ENCODE results near the gene TAF13. TPM values are rescaled to one million over a fixed set of nuclear protein-coding genes. Genes with fewer than 3 reads are reported as not detected.

The TAF13 gene
- total and polyA plus RNA-seq, 2 of the 4 experiments (the other 2 are of a cell fraction): 13.1 to 42.5 TPM

DNA sequence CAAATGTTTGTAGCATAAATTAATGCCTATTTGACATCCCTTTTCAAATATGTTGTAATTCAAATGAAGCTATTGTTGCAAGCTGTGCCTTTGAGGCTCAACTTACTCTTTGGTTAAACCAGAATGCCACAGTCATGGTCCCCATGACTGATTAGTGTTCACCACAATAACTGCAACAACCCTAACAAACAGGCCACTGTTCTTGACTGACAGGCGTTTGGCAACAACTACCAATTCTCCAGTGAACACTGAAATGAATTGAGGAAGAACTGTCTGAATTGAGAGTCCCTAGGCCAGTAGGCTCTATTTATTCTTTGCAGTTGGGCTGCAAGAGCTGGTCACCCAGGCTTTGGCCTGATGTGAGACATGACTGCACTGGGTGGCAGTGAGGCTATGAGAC is 8.1 kb upstream of the TAF13 start:
- no peaks in the 10 kb centered on the region for H3K36me3 ChIP-seq (ENCODE audit: control insufficient read depth, insufficient read depth, low read length)
- no peak overlapping the region for H3K9ac ChIP-seq (ENCODE audit: low read depth, low read length)
- H2AFZ ChIP-seq (replicated peaks; ENCODE audit: low read length, poor library complexity): no peak overlapping the region
- DNase-seq (no peak), ATAC-seq (ENCODE audit: low read depth) (no peak)
- H3K9me1 ChIP-seq (ENCODE audit: insufficient read depth, low read length): no peaks in the 10 kb centered on the region
- BruUV-seq (replicated peaks): no TSS peak
- no peak overlapping the region for H3K4me3 ChIP-seq (ENCODE audit: insufficient read depth, low read depth, low read length)
- no peak overlapping the region for H4K5ac ChIP-seq (ENCODE audit: low read depth, low read length)
- no peak overlapping the region for H2BK15ac ChIP-seq (ENCODE audit: low read depth, low read length)
- H3K9me3 ChIP-seq (ENCODE audit: control insufficient read depth, insufficient read depth, low read length): no peaks in the 10 kb centered on the region
- no peak overlapping the region for H3K18ac ChIP-seq (ENCODE audit: low read depth, low read length)
- no peak overlapping the region for H2AK5ac ChIP-seq (ENCODE audit: low read depth, low read length)
- no CpG with 5 or more reads among the region's 1 CpG for WGBS, 2 experiments (ENCODE audit: extremely low coverage in 2 of 2, insufficient read length in 1 of 2)
- H2BK5ac ChIP-seq (ENCODE audit: low read depth, low read length, poor library complexity, severe bottlenecking): no peak overlapping the region
- no peak overlapping the region for H4K8ac ChIP-seq (ENCODE audit: low read depth in 2 of 2, low read length in 2 of 2)
- TF ChIP-seq CHD1 (IDR thresholded peaks at IDR 0.05; ENCODE audit: low read depth, low read length) (no peak), MXI1 (IDR thresholded peaks at IDR 0.05; ENCODE audit: borderline replicate concordance, low read depth, low read length) (no peak), SMC3 (IDR thresholded peaks at IDR 0.05; ENCODE audit: low read depth, low read length) (no peak), CTCF (conservative IDR thresholded peaks at IDR 0.05; ENCODE audit: low read depth, low read length) (no peak), RFX5 (IDR thresholded peaks at IDR 0.05; ENCODE audit: low read depth, low read length) (no peak), POLR2A (IDR thresholded peaks at IDR 0.05; ENCODE audit: low read depth, low read length) (no peak), ELK1 (IDR thresholded peaks at IDR 0.05; ENCODE audit: borderline replicate concordance, low read depth, low read length) (no peak), NFE2L2 (IDR thresholded peaks at IDR 0.05; ENCODE audit: low read depth, low read length) (no peak), USF2 (IDR thresholded peaks at IDR 0.05; ENCODE audit: low read depth, low read length) (no peak), MAFK (IDR thresholded peaks at IDR 0.05; ENCODE audit: low read depth, low read length) (no peak), RCOR1 (IDR thresholded peaks at IDR 0.05; ENCODE audit: insufficient replicate concordance, low read length) (no peak), CEBPB (IDR thresholded peaks at IDR 0.05; ENCODE audit: low read depth, low read length) (no peak), RAD21 (IDR thresholded peaks at IDR 0.05; ENCODE audit: low read length) (no peak), MAZ (IDR thresholded peaks at IDR 0.05; ENCODE audit: borderline replicate concordance, low read depth, low read length) (no peak), BHLHE40 (IDR thresholded peaks at IDR 0.05; ENCODE audit: low read depth, low read length) (no peak), FOS (IDR thresholded peaks at IDR 0.05; ENCODE audit: low read depth, low read length) (no peak)
- H3K79me1 ChIP-seq (ENCODE audit: low read depth in 1 of 2, low read length in 2 of 2): peaks cover 0 to 2% of the 10 kb centered on the region in 2 experiments; a peak in 1 of 4 replicates
- no peaks in the 10 kb centered on the region for H4K20me1 ChIP-seq (ENCODE audit: insufficient read depth, low read length)
- ChIA-PET POLR2A (ENCODE audit: unreplicated experiment) (interaction anchor here (1.1 kb wide), 1 partner anchor 8 kb away, joined by 4 read pairs; the partner anchor contains the start of gene TAF13), CTCF (no interaction called here)
- dilution Hi-C loops (cut with HindIII; ENCODE audit: low sequenced_read_pairs, unreplicated experiment) (no loop called here), intact Hi-C loops (cut with micrococcal nuclease) (no loop called here), in situ Hi-C loops (cut with MboI; ENCODE audit: low sequenced_read_pairs) (no loop called here)
- H3K4me2 ChIP-seq (ENCODE audit: low read depth, low read length): no peak overlapping the region
- H2BK20ac ChIP-seq (ENCODE audit: low read depth, low read length): no peak overlapping the region
- no peak overlapping the region for H3K27ac ChIP-seq (ENCODE audit: insufficient read depth, low read length)
- H3K56ac ChIP-seq (ENCODE audit: extremely low read depth, insufficient read depth, low read length): no peak overlapping the region
- H3K4me1 ChIP-seq (ENCODE audit: control insufficient read depth, insufficient read depth, low read length): no peaks in the 10 kb centered on the region
- H3K14ac ChIP-seq (replicated peaks; ENCODE audit: low read depth, low read length): no peak overlapping the region
- H2BK120ac ChIP-seq (ENCODE audit: low read depth, low read length): no peak overlapping the region
- H2AK9ac ChIP-seq (replicated peaks; ENCODE audit: low read depth, low read length, poor library complexity): no peak overlapping the region
- no peak overlapping the region for H4K91ac ChIP-seq (ENCODE audit: insufficient read depth, low read depth, low read length)
- H3K27me3 ChIP-seq (ENCODE audit: control insufficient read depth, insufficient read depth, low read length): no peaks in the 10 kb centered on the region
- no peak overlapping the region for H3K4ac ChIP-seq (ENCODE audit: low read depth, low read length)
- no peak overlapping the region for H3K23ac ChIP-seq (ENCODE audit: low read depth, low read length)

Measured in IMR-90 (cell line).